ENCODE results near the gene ZBTB38. TPM values are rescaled to one million over a fixed set of nuclear protein-coding genes. Genes with fewer than 3 reads are reported as not detected.

Gene ZBTB38
- total and polyA plus RNA-seq, 2 experiments from 2014 or later, result 112 to 175 TPM

GRCh38 chr3:141343865-141344271 lies 24.4 kb upstream of the ZBTB38 start:
- DNase-seq, result no peak
- H3K79me2 ChIP-seq (ENCODE audit: insufficient read depth), result no peaks in the 10 kb centered on the region
- H3K9me2 ChIP-seq (ENCODE audit: insufficient read depth), result no peaks in the 10 kb centered on the region
- H3K4me1 ChIP-seq (ENCODE audit: insufficient read depth), result peaks cover 13% of the 10 kb centered on the region
- H3K9me3 ChIP-seq (ENCODE audit: low read depth), result no peaks in the 10 kb centered on the region
- H3K9ac ChIP-seq, result no peak overlapping the region
- no peaks in the 10 kb centered on the region for H3K27me3 ChIP-seq (replicated peaks; ENCODE audit: insufficient read depth)
- in situ Hi-C loops (cut with MboI), result no loop called here
- no peaks in the 10 kb centered on the region for H3F3A ChIP-seq (ENCODE audit: insufficient read depth)
- no peak overlapping the region for H3K4me2 ChIP-seq (ENCODE audit: unreplicated experiment)
- 65 to 70% methylated on average over 3 of the region's 3 CpGs for WGBS, 2 experiments (ENCODE audit: low coverage in 1 of 2, low lambda C conversion rate in 2 of 2, missing lambda C conversion rate in 2 of 2)
- H3K27ac ChIP-seq, result no peak overlapping the region
- no peaks in the 10 kb centered on the region for H4K20me1 ChIP-seq (ENCODE audit: insufficient read depth)
- TF ChIP-seq EZH2phosphoT487 (IDR thresholded peaks at IDR 0.05; ENCODE audit: insufficient read depth, low read depth) (no peak), EZH2 (IDR thresholded peaks at IDR 0.05; ENCODE audit: insufficient read depth, poor library complexity, severe bottlenecking) (no peak)
- no peak overlapping the region for H3K4me3 ChIP-seq
- no peaks in the 10 kb centered on the region for H3K36me3 ChIP-seq (ENCODE audit: low read depth)
- H2AFZ ChIP-seq, result no peak overlapping the region

GRCh38 chr3:141345528-141345927 lies 22.8 kb upstream of the ZBTB38 start:
- in situ Hi-C loops (cut with MboI), result no loop called here
- H3K9me2 ChIP-seq (ENCODE audit: insufficient read depth), result no peaks in the 10 kb centered on the region
- H3K4me2 ChIP-seq (ENCODE audit: unreplicated experiment), result no peak overlapping the region
- H3K4me1 ChIP-seq (ENCODE audit: insufficient read depth), result peaks cover 13% of the 10 kb centered on the region
- TF ChIP-seq EZH2phosphoT487 (IDR thresholded peaks at IDR 0.05; ENCODE audit: insufficient read depth, low read depth), result no peak
- TF ChIP-seq EZH2 (IDR thresholded peaks at IDR 0.05; ENCODE audit: insufficient read depth, poor library complexity, severe bottlenecking), result no peak
- no peaks in the 10 kb centered on the region for H3K9me3 ChIP-seq (ENCODE audit: low read depth)
- no peak overlapping the region for H3K4me3 ChIP-seq
- H3K36me3 ChIP-seq (ENCODE audit: low read depth), result no peaks in the 10 kb centered on the region
- no peak for DNase-seq
- no peaks in the 10 kb centered on the region for H3K27me3 ChIP-seq (replicated peaks; ENCODE audit: insufficient read depth)
- H3K79me2 ChIP-seq (ENCODE audit: insufficient read depth), result no peaks in the 10 kb centered on the region
- H3K9ac ChIP-seq, result no peak overlapping the region
- 98% methylated on average over 2 of the region's 2 CpGs; no CpG with 5 or more reads in 1 of the 2 experiments for WGBS, 2 experiments (ENCODE audit: low coverage in 1 of 2, low lambda C conversion rate in 2 of 2, missing lambda C conversion rate in 2 of 2)
- H3K27ac ChIP-seq, result no peak overlapping the region
- H3F3A ChIP-seq (ENCODE audit: insufficient read depth), result peaks cover 7% of the 10 kb centered on the region; the same call in 1 of the 2 replicates
- H4K20me1 ChIP-seq (ENCODE audit: insufficient read depth), result no peaks in the 10 kb centered on the region
- H2AFZ ChIP-seq, result no peak overlapping the region

- Histone ChIP-seq H3K27ac (no peak overlapping the region), H3K9me3 (ENCODE audit: low read depth) (no peaks in the 10 kb centered on the region), H3K9me2 (ENCODE audit: insufficient read depth) (no peaks in the 10 kb centered on the region), H3K79me2 (ENCODE audit: insufficient read depth) (no peaks in the 10 kb centered on the region), H3K4me1 (ENCODE audit: insufficient read depth) (peaks cover 13% of the 10 kb centered on the region), H3K36me3 (ENCODE audit: low read depth) (no peaks in the 10 kb centered on the region), H3K4me3 (no peak overlapping the region), H2AFZ (0 out of 2 replicates have a peak overlapping the region, but pooled peaks have one; percentile 11), H3K4me2 (ENCODE audit: unreplicated experiment) (no peak overlapping the region), H4K20me1 (ENCODE audit: insufficient read depth) (no peaks in the 10 kb centered on the region), H3K9ac (no peak overlapping the region), H3F3A (ENCODE audit: insufficient read depth) (peaks cover 7% of the 10 kb centered on the region; the same call in 1 of the 2 replicates), H3K27me3 (replicated peaks; ENCODE audit: insufficient read depth) (no peaks in the 10 kb centered on the region)
- TF ChIP-seq EZH2phosphoT487 (IDR thresholded peaks at IDR 0.05; ENCODE audit: insufficient read depth, low read depth), result no peak
- no peak for TF ChIP-seq EZH2 (IDR thresholded peaks at IDR 0.05; ENCODE audit: insufficient read depth, poor library complexity, severe bottlenecking)
- 69 to 77% methylated on average over 4 of the region's 4 CpGs for WGBS, 2 experiments (ENCODE audit: low coverage in 1 of 2, low lambda C conversion rate in 2 of 2, missing lambda C conversion rate in 2 of 2)
- no peak for DNase-seq
- in situ Hi-C loops (cut with MboI), result no loop called here
Observed at GRCh38 chr3:141346007-141346406, 22.3 kb upstream of the ZBTB38 start.

GRCh38 chr3:141346418-141346817 lies 21.9 kb upstream of the ZBTB38 start:
- Histone ChIP-seq H3K4me2 (ENCODE audit: unreplicated experiment) (no peak overlapping the region), H3F3A (ENCODE audit: insufficient read depth) (peaks cover 7% of the 10 kb centered on the region; the same call in 1 of the 2 replicates)
- 72 to 87% methylated on average over 5 of the region's 5 CpGs for WGBS, 2 experiments (ENCODE audit: low coverage in 1 of 2, low lambda C conversion rate in 2 of 2, missing lambda C conversion rate in 2 of 2)

More at GRCh38 chr3:141346418-141346817, 21.9 kb upstream of the ZBTB38 start:
- Histone ChIP-seq H3K9ac (no peak overlapping the region), H3K79me2 (ENCODE audit: insufficient read depth) (no peaks in the 10 kb centered on the region), H4K20me1 (ENCODE audit: insufficient read depth) (no peaks in the 10 kb centered on the region), H3K36me3 (ENCODE audit: low read depth) (no peaks in the 10 kb centered on the region), H3K9me3 (ENCODE audit: low read depth) (no peaks in the 10 kb centered on the region), H3K4me1 (ENCODE audit: insufficient read depth) (peaks cover 13% of the 10 kb centered on the region), H2AFZ (peak overlapping the region; percentile 11; the same call in 1 of the 2 replicates), H3K9me2 (ENCODE audit: insufficient read depth) (no peaks in the 10 kb centered on the region), H3K27ac (no peak overlapping the region), H3K4me3 (no peak overlapping the region), H3K27me3 (replicated peaks; ENCODE audit: insufficient read depth) (no peaks in the 10 kb centered on the region)
- DNase-seq, result no peak
- TF ChIP-seq EZH2phosphoT487 (IDR thresholded peaks at IDR 0.05; ENCODE audit: insufficient read depth, low read depth) (no peak), EZH2 (IDR thresholded peaks at IDR 0.05; ENCODE audit: insufficient read depth, poor library complexity, severe bottlenecking) (no peak)
- in situ Hi-C loops (cut with MboI), result no loop called here

Measured in GM23248 (cell line).